ENCODE data around the gene RABEP2. TPM values are rescaled to one million over a fixed set of nuclear protein-coding genes. Genes with fewer than 3 reads are reported as not detected.

Gene RABEP2
- total RNA-seq, 6 experiments from 2014 or later: 19.8 to 24.9 (median 21.9) TPM

- no peak for TF ChIP-seq CTCF (IDR thresholded peaks at IDR 0.05)
- Mint-ChIP-seq H3K36me3 (ENCODE audit: low read depth) (no peaks in the 10 kb centered on the region; the same call in 1 of the 2 replicates), H3K27ac (no peak overlapping the region), H3K27me3 (ENCODE audit: insufficient read depth) (no peaks in the 10 kb centered on the region; the same call in 1 of the 2 replicates), H3K4me3 (no peak overlapping the region), H3K9me3 (no peaks in the 10 kb centered on the region), H3K4me1 (ENCODE audit: low read depth) (no peaks in the 10 kb centered on the region)
- no peak for DNase-seq
Measured at GRCh38 chr16:28964496-28964895, 39.5 kb upstream of the RABEP2 start.

- Mint-ChIP-seq H3K4me1 (ENCODE audit: low read depth) (no peaks in the 10 kb centered on the region), H3K4me3 (no peak overlapping the region), H3K36me3 (ENCODE audit: low read depth) (peaks cover 3% of the 10 kb centered on the region; the same call in 1 of the 2 replicates), H3K9me3 (no peaks in the 10 kb centered on the region), H3K27me3 (ENCODE audit: insufficient read depth) (no peaks in the 10 kb centered on the region; the same call in 1 of the 2 replicates), H3K27ac (no peak overlapping the region)
- no peak for TF ChIP-seq CTCF (IDR thresholded peaks at IDR 0.05)
- DNase-seq: no peak
Measured at GRCh38 chr16:28964072-28964471, 39.0 kb upstream of the RABEP2 start.

GRCh38 chr16:28958836-28959235 lies 33.8 kb upstream of the RABEP2 start:
- no peak overlapping the region for H3K4me3 Mint-ChIP-seq
- no peaks in the 10 kb centered on the region for H3K9me3 Mint-ChIP-seq
- H3K27me3 Mint-ChIP-seq (ENCODE audit: insufficient read depth): no peaks in the 10 kb centered on the region; the same call in 1 of the 2 replicates
- no peak for TF ChIP-seq CTCF (IDR thresholded peaks at IDR 0.05)
- H3K27ac Mint-ChIP-seq: no peak overlapping the region
- H3K4me1 Mint-ChIP-seq (ENCODE audit: low read depth): no peaks in the 10 kb centered on the region
- no peak for DNase-seq
- peaks cover 8% of the 10 kb centered on the region; the same call in 1 of the 2 replicates for H3K36me3 Mint-ChIP-seq (ENCODE audit: low read depth)

GRCh38 chr16:28958216-28958615 lies 33.2 kb upstream of the RABEP2 start:
- TF ChIP-seq CTCF (IDR thresholded peaks at IDR 0.05): no peak
- Mint-ChIP-seq H3K27ac (no peak overlapping the region), H3K4me1 (ENCODE audit: low read depth) (no peaks in the 10 kb centered on the region), H3K4me3 (no peak overlapping the region), H3K9me3 (no peaks in the 10 kb centered on the region), H3K27me3 (ENCODE audit: insufficient read depth) (no peaks in the 10 kb centered on the region; the same call in 1 of the 2 replicates), H3K36me3 (ENCODE audit: low read depth) (peaks cover 8% of the 10 kb centered on the region; the same call in 1 of the 2 replicates)
- DNase-seq: no peak

- H3K9me3 Mint-ChIP-seq: no peaks in the 10 kb centered on the region
- no peak for TF ChIP-seq CTCF (IDR thresholded peaks at IDR 0.05)
- H3K4me3 Mint-ChIP-seq: peak overlapping the region; percentile 96
- H3K36me3 Mint-ChIP-seq (ENCODE audit: low read depth): peaks cover 2% of the 10 kb centered on the region; the same call in 1 of the 2 replicates
- H3K4me1 Mint-ChIP-seq (ENCODE audit: low read depth): peaks cover 21% of the 10 kb centered on the region
- peak overlapping the region; percentile 78 for H3K27ac Mint-ChIP-seq
- peaks cover 2% of the 10 kb centered on the region for H3K27me3 Mint-ChIP-seq (ENCODE audit: insufficient read depth)
- no peak for DNase-seq
Measured at GRCh38 chr16:28951410-28951943, 26.4 kb upstream of the RABEP2 start.

Data from HFFc6 (cell line).